Measurements from ENCODE around the gene LYSET. TPM values are rescaled to one million over a fixed set of nuclear protein-coding genes. Genes with fewer than 3 reads are reported as not detected.

LYSET gene
- total and polyA plus RNA-seq, 4 donors = 7.6 to 27.4 (median 26.7) TPM

GRCh38 chr14:93199031-93199430 lies 13.9 kb downstream of the LYSET start:
- no peak for TF ChIP-seq CTCF (IDR thresholded peaks at IDR 0.05; ENCODE audit: control extremely low read depth, extremely low read depth)
- H3K36me3 ChIP-seq (ENCODE audit: control insufficient read depth in 4 of 4, insufficient read depth in 4 of 4, low read length in 4 of 4) = peaks cover 0 to 2% (median 1%) of the 10 kb centered on the region in 4 donors
- H3K27me3 ChIP-seq (ENCODE audit: control insufficient read depth in 3 of 3, insufficient read depth in 3 of 3, low read length in 2 of 3) = no peaks in the 10 kb centered on the region
- no peak for DNase-seq
- WGBS, 2 donors = 77 to 94% methylated on average over 4 of the region's 4 CpGs
- no peak overlapping the region for H3K27ac ChIP-seq (ENCODE audit: low read depth in 1 of 2, low read length in 1 of 2)
- H3K9me3 ChIP-seq (ENCODE audit: control insufficient read depth in 4 of 4, insufficient read depth in 3 of 4, low read length in 3 of 4) = no peaks in the 10 kb centered on the region
- no peak overlapping the region for H3K4me3 ChIP-seq
- H3K4me1 ChIP-seq (ENCODE audit: control insufficient read depth in 5 of 5, insufficient read depth in 5 of 5, low read length in 5 of 5) = no peaks in the 10 kb centered on the region
- no peak overlapping the region for H3K9ac ChIP-seq (ENCODE audit: insufficient read depth in 1 of 2, low read length in 2 of 2)
- no peak for ATAC-seq (ENCODE audit: insufficient read depth, low FRiP score)

- DNase-seq (no peak), ATAC-seq (ENCODE audit: insufficient read depth, low FRiP score) (peak; percentile 41)
- H3K4me1 ChIP-seq (ENCODE audit: control insufficient read depth in 5 of 5, insufficient read depth in 5 of 5, low read length in 5 of 5) = peaks cover 0 to under 1% (median 0%) of the 10 kb centered on the region in 5 donors
- H3K9me3 ChIP-seq (ENCODE audit: control insufficient read depth in 4 of 4, insufficient read depth in 3 of 4, low read length in 3 of 4) = no peaks in the 10 kb centered on the region
- no peaks in the 10 kb centered on the region for H3K27me3 ChIP-seq (ENCODE audit: control insufficient read depth in 3 of 3, insufficient read depth in 3 of 3, low read length in 2 of 3)
- no peak overlapping the region for H3K4me3 ChIP-seq
- H3K27ac ChIP-seq (ENCODE audit: low read depth in 1 of 2, low read length in 1 of 2) = no peak overlapping the region
- WGBS, 2 donors = 73 to 84% methylated on average over 5 of the region's 5 CpGs
- H3K36me3 ChIP-seq (ENCODE audit: control insufficient read depth in 4 of 4, insufficient read depth in 4 of 4, low read length in 4 of 4) = peaks cover 0 to 2% (median under 1%) of the 10 kb centered on the region in 4 donors
- no peak for TF ChIP-seq CTCF (IDR thresholded peaks at IDR 0.05; ENCODE audit: control extremely low read depth, extremely low read depth)
- H3K9ac ChIP-seq (ENCODE audit: insufficient read depth in 1 of 2, low read length in 2 of 2) = no peak overlapping the region
These were observed 15.4 kb downstream of the LYSET start for GRCh38 chr14:93200553-93200952.

GRCh38 chr14:93201155-93201704 lies 16.1 kb downstream of the LYSET start:
- 78 to 90% methylated on average over 7 of the region's 7 CpGs for WGBS, 2 donors
- TF ChIP-seq CTCF (IDR thresholded peaks at IDR 0.05; ENCODE audit: control extremely low read depth, extremely low read depth) = no peak
- Histone ChIP-seq H3K4me3 (no peak overlapping the region), H3K36me3 (ENCODE audit: control insufficient read depth in 4 of 4, insufficient read depth in 4 of 4, low read length in 4 of 4) (peaks cover 0 to 2% (median under 1%) of the 10 kb centered on the region in 4 donors), H3K9me3 (ENCODE audit: control insufficient read depth in 4 of 4, insufficient read depth in 3 of 4, low read length in 3 of 4) (no peaks in the 10 kb centered on the region), H3K9ac (ENCODE audit: insufficient read depth in 1 of 2, low read length in 2 of 2) (no peak overlapping the region), H3K27ac (ENCODE audit: low read depth in 1 of 2, low read length in 1 of 2) (no peak overlapping the region), H3K4me1 (ENCODE audit: control insufficient read depth in 5 of 5, insufficient read depth in 5 of 5, low read length in 5 of 5) (peaks cover 0 to 7% (median 5%) of the 10 kb centered on the region in 5 donors), H3K27me3 (ENCODE audit: control insufficient read depth in 3 of 3, insufficient read depth in 3 of 3, low read length in 2 of 3) (no peaks in the 10 kb centered on the region)
- ATAC-seq (ENCODE audit: insufficient read depth, low FRiP score) (no peak), DNase-seq (no peak)
